ENCODE measurements around the gene MYO7B. TPM values are rescaled to one million over a fixed set of nuclear protein-coding genes. Genes with fewer than 3 reads are reported as not detected.

MYO7B gene
- total and polyA plus RNA-seq, 9 donors = 0.05 to 0.95 (median 0.25) TPM; not detected in 3

DNA sequence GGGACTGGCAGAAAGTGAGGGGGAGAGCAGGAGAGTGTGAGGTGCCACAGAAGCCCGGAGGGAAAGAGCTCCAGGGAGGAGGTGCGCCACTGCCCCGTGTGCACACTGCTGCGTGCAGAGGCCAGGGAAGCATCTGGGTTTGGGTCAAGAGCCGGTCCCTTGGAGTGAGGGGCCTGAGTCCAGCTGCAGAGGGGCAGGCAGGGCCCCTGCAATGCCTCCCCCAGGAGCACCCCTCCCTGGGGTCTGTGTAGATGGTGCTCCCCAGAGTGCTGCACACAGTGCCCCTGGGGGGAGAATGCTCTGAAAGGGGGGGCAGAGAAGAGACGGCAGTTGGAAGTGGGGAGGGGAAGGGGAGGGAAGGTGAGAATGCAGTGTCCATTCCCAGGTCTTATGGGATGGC lies 143.5 kb downstream of the MYO7B start:
- H3K4me1 ChIP-seq (ENCODE audit: insufficient read depth) = peaks cover 10% of the 10 kb centered on the region
- TF ChIP-seq EP300 (IDR thresholded peaks at IDR 0.05) = no peak
- TF ChIP-seq, protein P1, sequence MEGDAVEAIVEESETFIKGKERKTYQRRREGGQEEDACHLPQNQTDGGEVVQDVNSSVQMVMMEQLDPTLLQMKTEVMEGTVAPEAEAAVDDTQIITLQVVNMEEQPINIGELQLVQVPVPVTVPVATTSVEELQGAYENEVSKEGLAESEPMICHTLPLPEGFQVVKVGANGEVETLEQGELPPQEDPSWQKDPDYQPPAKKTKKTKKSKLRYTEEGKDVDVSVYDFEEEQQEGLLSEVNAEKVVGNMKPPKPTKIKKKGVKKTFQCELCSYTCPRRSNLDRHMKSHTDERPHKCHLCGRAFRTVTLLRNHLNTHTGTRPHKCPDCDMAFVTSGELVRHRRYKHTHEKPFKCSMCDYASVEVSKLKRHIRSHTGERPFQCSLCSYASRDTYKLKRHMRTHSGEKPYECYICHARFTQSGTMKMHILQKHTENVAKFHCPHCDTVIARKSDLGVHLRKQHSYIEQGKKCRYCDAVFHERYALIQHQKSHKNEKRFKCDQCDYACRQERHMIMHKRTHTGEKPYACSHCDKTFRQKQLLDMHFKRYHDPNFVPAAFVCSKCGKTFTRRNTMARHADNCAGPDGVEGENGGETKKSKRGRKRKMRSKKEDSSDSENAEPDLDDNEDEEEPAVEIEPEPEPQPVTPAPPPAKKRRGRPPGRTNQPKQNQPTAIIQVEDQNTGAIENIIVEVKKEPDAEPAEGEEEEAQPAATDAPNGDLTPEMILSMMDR (IDR thresholded peaks at IDR 0.05) = no peak
- no peak for TF ChIP-seq POLR2A (IDR thresholded peaks at IDR 0.05)

DNA sequence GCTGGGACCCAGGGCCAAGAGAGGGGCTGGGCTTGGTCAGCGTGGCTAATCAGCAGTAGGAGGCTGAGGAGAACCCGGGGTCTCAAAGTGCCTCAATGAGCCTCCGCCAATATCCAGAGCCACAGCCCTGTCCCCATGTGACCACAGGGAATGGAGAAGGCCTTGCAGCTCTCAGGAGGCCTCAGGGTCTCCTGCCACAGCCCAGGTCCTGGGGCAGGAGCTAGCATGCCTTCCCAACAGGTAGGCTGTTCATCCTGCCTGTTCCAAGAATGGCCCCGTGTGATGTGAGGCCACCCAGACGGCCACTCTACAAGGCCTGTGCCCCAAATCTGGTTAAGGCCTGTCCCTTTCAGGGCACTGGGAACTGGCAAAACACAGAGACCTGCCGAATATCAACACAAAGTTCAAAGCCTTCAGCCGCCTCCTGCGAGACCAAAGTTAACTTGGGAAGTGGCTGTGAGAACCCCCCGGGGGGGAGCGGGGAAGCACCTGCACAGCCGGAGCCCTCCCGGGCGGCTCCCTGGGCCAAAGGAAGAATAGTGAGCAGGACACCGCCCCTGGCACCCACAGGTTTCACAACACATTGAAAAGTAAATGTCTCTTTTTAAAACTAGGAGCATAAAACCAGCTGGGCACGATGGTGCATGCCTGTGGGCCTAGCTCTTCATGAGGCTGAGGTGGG lies 144.3 kb downstream of the MYO7B start:
- intact Hi-C loops (cut with DNase I) = no loop called here
- H3K27ac ChIP-seq = no peak overlapping the region
- peaks cover 13% of the 10 kb centered on the region for H3K4me1 ChIP-seq (ENCODE audit: insufficient read depth)
- no peak overlapping the region for H3K4me3 ChIP-seq
- H3K36me3 ChIP-seq = no peaks in the 10 kb centered on the region
- no peak for DNase-seq
- no peaks in the 10 kb centered on the region for H3K9me3 ChIP-seq
- no peaks in the 10 kb centered on the region for H3K27me3 ChIP-seq
- 95 to 98% (median 96%) methylated on average over 15 of the region's 15 CpGs for WGBS, 3 donors
- TF ChIP-seq POLR2A (IDR thresholded peaks at IDR 0.05) (no peak), EP300 (IDR thresholded peaks at IDR 0.05) (no peak)
- TF ChIP-seq, protein P1 (IDR thresholded peaks at IDR 0.05) = no peak

More for the DNA sequence above, 143.5 kb downstream of the MYO7B start:
- Histone ChIP-seq H3K4me3 (no peak overlapping the region), H3K27me3 (no peaks in the 10 kb centered on the region), H3K9me3 (no peaks in the 10 kb centered on the region), H3K36me3 (no peaks in the 10 kb centered on the region), H3K27ac (no peak overlapping the region)
- 93 to 95% (median 94%) methylated on average over 6 of the region's 6 CpGs for WGBS, 3 donors
- DNase-seq = no peak
- intact Hi-C loops (cut with DNase I) = no loop called here

DNA sequence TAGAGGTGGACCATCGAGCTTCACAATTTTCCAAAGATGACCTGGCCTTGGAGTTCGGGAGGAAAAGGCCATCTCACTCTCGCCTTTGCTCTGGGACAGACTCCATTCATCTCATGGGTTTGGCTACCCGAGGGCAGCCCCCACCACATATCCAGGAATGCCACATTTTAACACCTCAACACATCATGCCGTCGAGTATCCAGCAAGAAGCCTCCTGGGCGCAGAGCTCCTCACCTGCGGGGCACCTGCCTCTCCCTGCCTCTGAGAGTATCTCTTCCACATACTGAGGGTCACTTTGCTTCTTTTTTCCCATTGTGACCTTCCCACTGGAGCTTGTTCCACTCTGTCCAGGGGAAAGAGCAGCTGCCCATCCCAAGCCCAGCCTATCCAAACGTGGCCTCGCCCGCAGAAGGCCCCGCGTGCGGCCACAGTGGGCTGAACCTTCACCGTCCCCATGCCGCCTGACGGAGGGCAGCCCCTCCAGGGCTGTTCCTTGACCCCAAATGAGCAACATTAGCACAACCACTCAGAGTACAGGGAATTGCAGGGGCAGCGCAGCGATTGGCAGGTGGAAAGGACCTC lies 145.3 kb downstream of the MYO7B start:
- TF ChIP-seq, protein P1 (IDR thresholded peaks at IDR 0.05) = no peak
- TF ChIP-seq POLR2A (IDR thresholded peaks at IDR 0.05) (no peak), EP300 (IDR thresholded peaks at IDR 0.05) (no peak)
- no peaks in the 10 kb centered on the region for H3K9me3 ChIP-seq
- intact Hi-C loops (cut with DNase I) = no loop called here
- H3K27me3 ChIP-seq = no peaks in the 10 kb centered on the region
- DNase-seq = no peak
- H3K4me3 ChIP-seq = no peak overlapping the region
- WGBS, 3 donors = 88 to 93% (median 90%) methylated on average over 19 of the region's 19 CpGs
- peaks cover 13% of the 10 kb centered on the region for H3K4me1 ChIP-seq (ENCODE audit: insufficient read depth)
- H3K36me3 ChIP-seq = no peaks in the 10 kb centered on the region
- no peak overlapping the region for H3K27ac ChIP-seq

DNA sequence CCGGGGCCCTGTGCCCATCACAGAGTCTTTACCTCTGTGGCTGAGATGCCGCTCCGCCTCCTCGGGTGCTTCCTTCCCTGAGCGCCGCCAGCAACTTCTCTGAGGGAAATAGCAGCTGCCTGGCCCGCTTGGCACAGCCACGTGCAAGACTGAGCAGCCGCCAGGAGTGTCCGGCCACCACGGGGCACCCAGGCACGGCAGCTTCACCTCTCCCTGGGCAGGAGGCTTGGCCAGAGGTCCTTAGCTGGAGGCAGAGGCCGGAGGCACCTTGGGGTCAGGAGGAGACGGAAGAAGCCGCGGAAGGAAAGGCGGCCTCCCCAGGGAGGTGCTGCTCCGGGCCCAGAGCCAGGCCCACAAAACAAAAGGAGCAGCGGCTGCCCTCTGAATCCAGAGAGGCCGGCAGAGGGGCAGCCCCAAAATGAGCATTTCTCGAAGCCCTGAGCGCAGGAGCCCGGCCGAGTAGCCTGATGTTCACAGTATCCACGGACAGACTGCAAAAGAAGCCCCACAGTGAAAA lies 145.9 kb downstream of the MYO7B start:
- H3K27ac ChIP-seq = no peak overlapping the region
- 3 to 12% (median 11%) methylated on average over 16 to 25 of the region's 25 CpGs for WGBS, 3 donors
- H3K9me3 ChIP-seq = no peaks in the 10 kb centered on the region
- H3K36me3 ChIP-seq = no peaks in the 10 kb centered on the region
- H3K4me1 ChIP-seq (ENCODE audit: insufficient read depth) = peaks cover 11% of the 10 kb centered on the region
- no peaks in the 10 kb centered on the region for H3K27me3 ChIP-seq
- peak in 1 of 5 donors; percentile 69 for DNase-seq
- peak overlapping the region; percentile 8 for H3K4me3 ChIP-seq
- intact Hi-C loops (cut with DNase I) = no loop called here
- TF ChIP-seq EP300 (IDR thresholded peaks at IDR 0.05) (no peak), POLR2A (IDR thresholded peaks at IDR 0.05) (no peak)
- TF ChIP-seq, protein P1 (IDR thresholded peaks at IDR 0.05) = no peak
